ENCODE data around the gene MAP1B.

The MAP1B gene

GRCh38 chr5:72110394-72111013, 3.2 kb downstream of the MAP1B start:
- no peak overlapping the region for H3K4me3 ChIP-seq (ENCODE audit: low read length)
- no peak for TF ChIP-seq ZNF274 (IDR thresholded peaks at IDR 0.05; ENCODE audit: low read depth, low read length)

GRCh38 chr5:72112389-72112788, 5.1 kb downstream of the MAP1B start:
- TF ChIP-seq ZNF274 (IDR thresholded peaks at IDR 0.05; ENCODE audit: low read depth, low read length) = no peak
- H3K4me3 ChIP-seq (ENCODE audit: low read length) = no peak overlapping the region

- no peak for TF ChIP-seq ZNF274 (IDR thresholded peaks at IDR 0.05; ENCODE audit: low read depth, low read length)
- no peak overlapping the region for H3K4me3 ChIP-seq (ENCODE audit: low read length)
Measured at GRCh38 chr5:72114629-72115028, 7.4 kb downstream of the MAP1B start.

- TF ChIP-seq ZNF274 (IDR thresholded peaks at IDR 0.05; ENCODE audit: low read depth, low read length) = no peak
- H3K4me3 ChIP-seq (ENCODE audit: low read length) = no peak overlapping the region
Measured at GRCh38 chr5:72115296-72115695, 8.0 kb downstream of the MAP1B start.

- TF ChIP-seq ZNF274 (IDR thresholded peaks at IDR 0.05; ENCODE audit: low read depth, low read length) = no peak
- H3K4me3 ChIP-seq (ENCODE audit: low read length) = no peak overlapping the region
Measured at GRCh38 chr5:72117307-72117706, 10.0 kb downstream of the MAP1B start.

- TF ChIP-seq ZNF274 (IDR thresholded peaks at IDR 0.05; ENCODE audit: low read depth, low read length) = no peak
Measured at GRCh38 chr5:72121052-72121779, 13.9 kb downstream of the MAP1B start.

GRCh38 chr5:72121780-72122445, 14.6 kb downstream of the MAP1B start:
- H3K4me3 ChIP-seq (ENCODE audit: low read length) = no peak overlapping the region
- TF ChIP-seq ZNF274 (IDR thresholded peaks at IDR 0.05; ENCODE audit: low read depth, low read length) = no peak

More at GRCh38 chr5:72121052-72121779, 13.9 kb downstream of the MAP1B start:
- no peak overlapping the region for H3K4me3 ChIP-seq (ENCODE audit: low read length)

GRCh38 chr5:72122602-72123001, 15.3 kb downstream of the MAP1B start:
- no peak overlapping the region for H3K4me3 ChIP-seq (ENCODE audit: low read length)
- no peak for TF ChIP-seq ZNF274 (IDR thresholded peaks at IDR 0.05; ENCODE audit: low read depth, low read length)

- no peak for TF ChIP-seq ZNF274 (IDR thresholded peaks at IDR 0.05; ENCODE audit: low read depth, low read length)
- H3K4me3 ChIP-seq (ENCODE audit: low read length) = no peak overlapping the region
Measured at GRCh38 chr5:72123764-72124376, 16.6 kb downstream of the MAP1B start.

- no peak for TF ChIP-seq ZNF274 (IDR thresholded peaks at IDR 0.05; ENCODE audit: low read depth, low read length)
- H3K4me3 ChIP-seq (ENCODE audit: low read length) = no peak overlapping the region
Measured at GRCh38 chr5:72125271-72125940, 18.1 kb downstream of the MAP1B start.

GRCh38 chr5:72125941-72126620, 18.8 kb downstream of the MAP1B start:
- no peak for TF ChIP-seq ZNF274 (IDR thresholded peaks at IDR 0.05; ENCODE audit: low read depth, low read length)
- no peak overlapping the region for H3K4me3 ChIP-seq (ENCODE audit: low read length)

GRCh38 chr5:72126796-72127195, 19.5 kb downstream of the MAP1B start:
- H3K4me3 ChIP-seq (ENCODE audit: low read length) = no peak overlapping the region
- TF ChIP-seq ZNF274 (IDR thresholded peaks at IDR 0.05; ENCODE audit: low read depth, low read length) = no peak

GRCh38 chr5:72129725-72130124, 22.4 kb downstream of the MAP1B start:
- no peak for TF ChIP-seq ZNF274 (IDR thresholded peaks at IDR 0.05; ENCODE audit: low read depth, low read length)

More at GRCh38 chr5:72129725-72130124, 22.4 kb downstream of the MAP1B start:
- H3K4me3 ChIP-seq (ENCODE audit: low read length) = no peak overlapping the region
